Measurements from ENCODE around the gene GIPC3.
A peak's percentile ranks its signal among the peaks of the same experiment; 100 is the strongest.

GIPC3 gene, protein sequence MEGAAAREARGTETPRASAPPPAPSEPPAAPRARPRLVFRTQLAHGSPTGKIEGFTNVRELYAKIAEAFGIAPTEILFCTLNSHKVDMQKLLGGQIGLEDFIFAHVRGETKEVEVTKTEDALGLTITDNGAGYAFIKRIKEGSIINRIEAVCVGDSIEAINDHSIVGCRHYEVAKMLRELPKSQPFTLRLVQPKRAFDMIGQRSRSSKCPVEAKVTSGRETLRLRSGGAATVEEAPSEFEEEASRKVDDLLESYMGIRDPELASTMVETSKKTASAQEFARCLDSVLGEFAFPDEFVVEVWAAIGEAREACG

DNA sequence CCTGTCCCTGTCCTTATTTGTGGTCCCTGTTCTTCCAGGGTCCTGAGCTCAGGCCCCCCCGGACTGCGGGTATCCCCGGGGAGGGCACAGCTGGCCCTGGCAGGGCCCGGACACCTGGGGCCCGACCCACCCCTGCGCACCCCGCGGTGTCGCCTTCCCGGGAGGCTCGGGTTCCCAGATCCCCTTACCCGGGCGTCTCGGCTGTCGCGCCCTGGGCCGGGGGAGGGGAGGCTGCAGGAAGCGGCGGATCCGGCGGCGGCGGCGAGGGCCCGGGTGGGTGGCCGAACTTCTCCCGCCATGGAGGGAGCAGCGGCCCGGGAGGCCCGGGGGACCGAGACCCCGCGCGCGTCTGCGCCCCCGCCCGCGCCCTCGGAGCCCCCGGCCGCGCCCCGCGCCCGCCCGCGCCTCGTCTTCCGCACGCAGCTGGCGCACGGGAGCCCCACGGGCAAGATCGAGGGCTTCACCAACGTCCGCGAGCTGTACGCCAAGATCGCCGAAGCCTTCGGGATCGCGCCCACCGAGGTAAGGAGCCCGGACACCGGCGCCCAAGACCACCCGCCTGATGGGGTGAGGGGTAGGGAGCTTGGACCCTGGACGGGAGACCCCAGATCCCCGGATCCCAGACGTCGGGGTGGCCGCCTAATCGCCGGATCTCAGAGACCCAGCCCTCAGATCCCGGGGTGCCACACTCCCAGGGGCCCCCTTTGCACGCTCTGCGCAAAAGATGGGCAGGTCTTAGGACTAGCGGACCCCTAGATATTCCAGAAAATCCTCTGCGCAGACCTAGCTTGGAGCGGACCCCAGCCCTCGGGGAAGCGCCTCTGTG, at the start of gene GIPC3:
GIPC3 (plus strand) TSS at position 178 of the 826 bp plus-strand sequence; CDS start at position 298, 120 bp downstream.
- DNase-seq = no peak

DNA sequence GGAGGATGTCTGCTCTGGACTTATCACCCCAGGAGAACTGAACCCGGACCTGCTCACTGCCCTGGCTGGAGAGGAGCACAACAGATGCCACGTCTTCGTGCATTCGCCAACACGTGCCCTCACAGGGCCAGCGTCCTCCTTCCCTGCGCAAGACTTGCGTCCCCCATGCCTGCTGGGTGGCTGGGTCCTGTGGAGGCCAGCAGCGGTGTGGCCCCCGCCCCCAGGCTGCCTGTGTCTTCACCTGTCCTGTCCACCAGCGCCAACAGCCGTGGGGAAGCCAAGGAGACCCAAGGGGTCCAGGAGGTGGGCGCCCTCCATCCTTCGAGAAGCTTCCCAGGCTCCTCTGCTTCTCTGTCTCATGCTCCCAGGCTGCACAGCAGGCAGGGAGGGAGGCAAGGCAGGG, 49.7 kb upstream of the GIPC3 start:
- no peak for DNase-seq

DNA sequence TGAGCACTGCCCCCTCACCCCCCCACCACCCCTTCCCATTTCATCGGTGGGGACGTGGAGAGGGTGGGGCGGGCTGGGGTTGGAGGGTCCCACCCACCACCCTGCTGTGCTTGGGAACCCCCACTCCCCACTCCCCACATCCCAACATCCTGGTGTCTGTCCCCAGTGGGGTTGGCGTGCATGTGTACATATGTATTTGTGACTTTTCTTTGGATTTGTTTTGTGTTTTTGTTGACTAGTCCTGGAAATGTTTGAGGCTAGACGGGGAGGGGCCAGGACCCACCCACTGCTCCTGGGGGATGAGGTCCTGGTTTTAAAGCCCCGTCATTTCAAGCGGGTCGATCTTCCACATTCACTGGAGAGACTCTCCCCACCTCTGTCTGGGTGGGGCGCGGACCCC, 49.3 kb upstream of the GIPC3 start:
- no peak for DNase-seq

DNA sequence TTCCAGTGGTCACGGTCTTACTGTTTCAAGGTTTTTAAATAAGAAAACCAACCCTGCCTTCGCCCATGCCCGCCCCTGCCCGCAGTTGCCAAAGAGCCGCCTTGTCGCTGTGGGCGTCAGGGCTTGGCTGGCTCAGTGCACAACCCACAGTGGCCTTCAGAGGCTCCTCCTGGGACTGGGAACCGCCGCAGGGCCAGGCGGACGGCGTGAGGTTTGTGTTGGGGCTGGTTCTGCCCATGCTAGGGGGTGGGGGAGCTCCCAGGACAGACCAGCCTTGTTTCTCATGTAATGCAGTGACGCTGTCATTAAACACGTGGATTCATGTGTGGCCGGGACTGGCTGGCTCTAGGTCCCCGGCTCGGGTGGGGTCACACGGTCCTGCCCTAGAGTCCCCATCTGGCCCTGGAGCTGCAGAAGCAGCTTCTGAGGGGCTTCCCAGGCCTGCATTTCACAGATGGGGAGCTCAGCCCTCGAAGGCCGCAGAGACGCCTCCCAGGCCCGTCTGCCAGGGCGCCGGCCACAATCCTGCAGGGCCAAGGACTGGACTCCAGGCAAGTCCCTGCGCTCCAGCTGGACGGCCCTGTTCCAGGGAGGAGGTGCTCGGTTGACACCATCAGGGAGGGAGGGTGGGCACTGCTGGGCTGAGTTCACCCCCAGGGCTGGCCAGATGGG, 48.7 kb upstream of the GIPC3 start:
- peak; percentile 62 for DNase-seq

DNA sequence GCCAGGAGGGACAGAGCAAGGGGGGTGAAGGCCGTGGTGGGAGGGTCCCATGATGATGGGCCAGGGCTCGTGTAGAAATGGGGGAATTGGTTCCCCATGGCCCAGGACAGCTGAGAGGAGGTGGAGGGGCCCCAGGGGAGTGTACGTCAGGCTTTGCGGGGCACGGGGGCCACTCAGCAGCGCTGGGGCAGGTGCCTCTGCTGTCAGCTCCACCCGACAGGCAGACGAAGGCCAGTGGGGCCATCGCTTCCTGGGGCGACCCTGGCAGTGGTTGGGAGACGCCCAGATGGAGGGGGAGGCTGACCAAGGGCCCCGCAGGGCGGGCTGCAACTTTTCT, 48.2 kb upstream of the GIPC3 start:
- no peak for DNase-seq

DNA sequence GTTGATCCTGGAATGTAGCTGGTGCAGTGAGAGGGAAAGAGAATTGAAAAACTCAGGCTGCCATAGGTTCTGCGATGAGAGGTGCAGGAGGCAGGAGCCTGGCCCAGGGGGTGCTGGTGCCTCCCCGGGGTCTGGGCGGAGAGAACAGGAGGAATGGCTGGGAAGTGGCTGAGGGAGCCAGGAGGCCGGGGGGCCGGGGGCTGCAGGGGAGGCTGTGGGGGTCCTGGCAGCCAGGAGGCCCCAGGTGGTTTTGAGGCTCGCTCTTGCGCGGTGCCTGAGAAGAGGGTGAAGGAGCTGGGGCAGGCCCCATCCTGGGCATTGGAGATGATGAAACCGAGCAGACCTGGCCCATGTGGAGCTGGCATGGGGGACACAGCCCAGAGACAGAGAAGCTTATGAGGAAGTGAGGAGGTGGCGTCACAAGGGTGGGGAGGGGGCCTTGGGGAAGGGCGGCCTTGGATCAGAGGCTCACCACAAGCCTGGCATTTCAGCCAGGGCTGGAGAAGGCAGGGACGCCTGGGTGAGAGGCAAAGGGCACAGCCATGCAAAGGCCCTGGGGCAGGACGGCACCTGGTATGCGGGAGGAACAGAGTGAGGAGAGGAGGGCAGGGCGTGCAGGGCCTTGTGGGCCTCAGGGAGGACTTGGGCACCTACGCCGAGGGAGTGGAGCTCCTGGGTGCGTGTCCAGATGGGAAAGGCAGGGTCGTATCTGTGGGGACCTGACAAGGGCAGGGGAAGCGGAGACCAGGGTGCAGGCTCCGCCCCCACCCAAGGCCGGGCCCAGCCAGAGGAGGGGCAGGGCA, 47.6 kb upstream of the GIPC3 start:
- DNase-seq = no peak

DNA sequence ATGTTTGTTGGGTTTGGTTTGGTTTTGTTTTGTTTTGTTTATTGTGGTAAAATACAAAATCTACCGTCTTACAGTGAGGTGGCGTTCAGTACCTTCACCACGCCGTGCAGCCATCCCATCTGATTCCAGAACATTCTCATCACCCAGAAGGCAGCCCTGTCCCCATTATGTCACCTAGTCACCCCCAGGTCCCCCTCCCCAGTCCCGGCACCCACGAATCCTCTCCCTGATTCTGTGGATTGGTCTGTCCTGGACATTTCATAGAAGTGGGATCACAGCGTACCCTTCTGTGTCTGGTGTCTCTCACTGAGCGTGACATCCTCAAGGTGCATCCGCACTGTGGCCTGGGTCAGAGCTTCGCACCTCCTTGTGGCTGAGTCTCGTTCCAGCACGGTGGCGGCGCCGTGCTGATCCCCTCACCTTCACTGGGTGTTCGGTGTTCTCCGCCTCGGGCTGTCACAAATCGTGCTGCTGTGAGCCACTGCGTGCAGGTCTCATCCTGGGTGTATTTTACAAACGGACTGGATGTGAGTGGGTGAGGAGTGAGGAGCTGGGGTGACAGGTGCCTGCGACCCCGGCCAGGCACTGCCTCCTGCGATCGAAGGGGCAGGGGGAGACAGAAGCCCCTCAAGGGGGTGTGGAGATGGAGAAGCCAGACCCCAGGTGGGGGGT, 46.9 kb upstream of the GIPC3 start:
- DNase-seq = no peak

DNA sequence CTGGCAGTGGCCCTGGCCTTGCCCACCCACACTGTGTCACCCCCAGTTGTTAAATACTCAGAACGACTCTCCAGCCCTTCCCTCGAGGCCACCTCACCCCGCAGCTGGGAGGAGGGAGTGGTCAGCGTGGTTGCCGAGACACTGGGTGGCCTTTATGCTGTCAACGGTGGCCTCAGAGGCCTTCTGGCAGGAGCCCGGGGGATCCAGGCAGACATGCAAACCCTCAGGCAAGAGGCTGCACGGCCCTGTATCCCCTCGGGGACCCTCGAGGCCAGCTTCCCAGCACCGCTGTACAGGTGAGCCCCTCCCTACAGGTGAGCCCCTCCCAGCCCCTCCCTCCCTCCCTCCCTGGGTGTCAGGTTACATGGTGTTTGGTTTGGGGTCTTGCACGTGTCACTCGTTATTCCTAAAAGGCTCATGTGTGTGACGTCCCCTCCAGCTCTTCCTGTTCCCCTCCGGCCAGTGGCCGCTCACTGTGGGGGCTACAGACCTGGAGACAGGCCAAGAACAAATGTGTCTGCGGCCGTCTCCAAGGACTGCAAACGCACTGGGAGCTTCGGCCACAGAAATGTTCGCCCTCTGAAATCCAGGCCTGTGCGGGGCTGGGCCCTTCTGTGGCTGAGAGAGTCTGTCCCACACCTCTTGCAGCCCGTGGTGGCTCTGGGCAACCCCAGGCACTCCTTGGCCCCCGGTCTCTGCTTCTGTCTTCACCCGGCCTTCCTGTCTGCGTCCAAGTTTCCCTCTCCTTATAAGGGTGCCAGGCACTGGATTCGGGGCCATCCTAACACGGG, 46.1 kb upstream of the GIPC3 start, which contains the start of gene TEKTIP1:
TEKTIP1 (plus strand) TSS at position 210 of the 791 bp plus-strand sequence; CDS start at position 214, 4 bp downstream.
- peak; percentile 63 for DNase-seq

DNA sequence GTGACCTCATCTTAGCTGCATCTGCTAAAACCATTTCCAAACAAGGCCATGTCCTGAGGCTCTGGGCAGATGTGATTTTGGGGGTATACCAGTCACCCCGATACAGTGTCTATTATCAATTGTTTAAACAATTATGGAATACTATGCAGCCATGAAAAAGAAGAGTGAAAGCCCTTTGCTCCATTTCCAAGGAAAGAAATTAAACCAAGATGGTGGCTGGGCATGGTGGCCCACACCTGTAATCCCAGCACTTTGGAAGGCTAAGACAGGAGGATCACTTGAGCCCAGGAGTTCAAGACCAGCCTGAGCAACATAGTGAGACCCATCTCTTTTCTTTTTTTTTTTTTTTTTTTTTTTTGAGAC, 45.5 kb upstream of the GIPC3 start:
- no peak for DNase-seq

DNA sequence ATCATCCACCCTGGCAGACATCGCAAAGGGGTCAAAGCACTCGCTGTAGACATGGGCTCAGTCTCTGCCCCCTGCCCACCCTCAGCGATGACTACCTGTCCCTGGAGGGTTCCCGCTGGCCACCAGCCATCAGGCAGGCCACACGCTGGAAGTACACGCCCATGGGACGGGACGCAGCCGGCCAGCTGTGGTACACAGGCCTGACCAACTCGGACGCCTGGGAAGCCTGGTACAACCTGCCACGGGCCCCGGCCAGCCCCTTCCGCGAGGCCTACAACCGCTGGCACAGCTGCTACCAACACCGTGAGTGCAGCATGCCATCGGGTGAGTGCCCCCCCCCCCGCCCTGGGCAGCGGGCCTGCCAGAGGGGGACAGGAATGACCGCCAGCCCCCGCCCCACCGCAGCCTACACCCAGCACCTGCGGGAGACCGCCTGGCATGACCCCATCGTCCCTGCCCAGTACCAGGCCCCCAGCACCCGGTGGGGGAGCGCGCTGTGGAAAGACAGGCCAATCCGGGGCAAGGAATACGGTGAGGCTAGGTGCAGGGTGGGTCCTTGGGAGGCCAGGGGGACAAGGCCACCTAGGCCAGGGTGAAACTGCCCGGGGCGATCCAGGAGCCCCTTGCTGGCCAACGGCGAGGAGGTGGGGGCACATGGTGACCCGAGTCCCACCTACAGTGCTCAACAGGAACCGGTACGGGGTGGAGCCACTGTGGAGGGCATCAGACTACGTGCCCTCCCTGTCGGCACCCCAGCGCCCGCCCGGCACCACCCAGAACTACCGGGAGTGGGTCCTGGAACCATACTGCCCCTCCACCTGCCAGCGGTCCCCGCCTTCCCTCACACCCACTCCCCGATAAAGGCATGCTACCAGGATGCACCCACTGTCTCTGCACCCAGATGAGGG, 41.9 kb upstream of the GIPC3 start:
- no peak for DNase-seq

DNA sequence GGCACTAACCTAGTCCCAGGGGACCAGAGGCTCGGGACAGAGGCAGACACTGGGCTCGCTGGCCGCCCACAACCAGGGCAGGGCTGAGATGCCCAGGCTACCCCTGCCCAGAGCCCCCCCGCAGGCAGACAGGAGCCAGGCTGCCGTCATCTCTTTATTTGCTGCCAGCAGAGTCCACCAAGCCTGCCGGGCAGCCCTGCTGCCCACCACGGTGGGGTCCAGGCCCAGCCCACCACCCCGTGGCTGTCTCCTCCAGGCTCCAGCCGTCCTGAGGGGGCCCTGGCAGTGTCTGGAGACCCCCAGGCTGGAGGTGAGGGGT, 41.3 kb upstream of the GIPC3 start:
- no peak for DNase-seq

DNA sequence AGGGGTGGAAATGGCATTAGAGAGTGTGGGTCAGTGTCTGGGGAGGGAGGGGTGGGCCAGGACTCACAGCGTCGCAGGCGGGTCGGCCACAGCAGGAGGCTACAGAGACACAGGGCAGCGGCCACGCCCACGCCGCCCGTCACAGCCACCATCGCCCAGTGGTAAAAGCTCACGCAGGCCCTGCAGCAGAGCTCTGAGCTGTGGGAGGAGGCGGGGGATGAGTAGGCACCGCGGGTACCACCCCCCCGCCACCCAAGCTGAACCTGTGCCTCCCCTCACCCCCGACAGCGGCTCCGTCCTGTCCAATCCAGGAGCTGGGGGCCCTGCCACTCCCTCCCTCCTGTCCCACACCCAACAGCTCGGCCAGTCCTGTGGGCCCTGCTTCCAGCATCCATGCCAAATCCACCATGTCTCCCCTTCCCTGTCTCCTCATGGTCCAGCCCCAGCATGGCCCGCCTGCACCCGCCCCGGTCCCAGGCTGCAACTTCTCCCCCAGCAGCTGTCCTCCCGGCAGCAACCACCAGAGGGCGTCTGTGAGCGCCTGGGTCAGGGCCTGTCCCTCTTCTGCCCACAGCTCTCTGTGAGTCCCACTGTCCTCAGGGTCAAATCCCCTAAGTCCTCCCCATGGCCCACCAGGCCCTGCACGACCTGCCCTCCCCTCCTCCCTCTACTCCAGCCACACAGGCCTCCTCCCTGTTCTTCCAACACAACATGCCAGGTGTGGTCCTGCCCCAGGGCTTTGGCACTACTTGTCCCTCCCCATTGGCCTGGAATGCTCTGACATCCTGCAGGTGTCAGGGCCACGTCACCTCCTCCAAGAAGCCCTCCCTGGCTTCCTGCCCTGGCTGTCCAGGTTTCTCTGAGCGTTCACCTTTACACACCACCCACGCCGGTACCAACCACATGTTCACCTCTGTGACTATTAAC, 40.3 kb upstream of the GIPC3 start:
- peak; percentile 93 for DNase-seq

DNA sequence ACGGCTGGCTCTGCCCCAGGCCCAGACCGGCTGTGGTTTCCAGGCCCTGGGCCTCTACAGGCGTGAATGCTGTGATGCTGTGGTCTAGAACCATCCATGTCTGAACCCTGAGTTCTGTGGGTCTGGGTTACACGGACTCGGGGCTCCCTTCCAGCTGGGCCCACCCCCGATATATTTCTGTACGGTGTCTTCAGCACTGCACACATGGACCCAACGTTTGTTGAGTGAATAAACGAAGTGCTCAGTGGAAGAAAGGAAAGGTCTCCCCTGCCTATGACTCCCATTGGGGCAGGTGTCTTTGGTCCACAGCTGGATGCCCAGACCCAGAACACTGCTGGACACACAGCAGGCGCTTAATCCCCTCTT, 39.6 kb upstream of the GIPC3 start:
- DNase-seq = no peak

DNA sequence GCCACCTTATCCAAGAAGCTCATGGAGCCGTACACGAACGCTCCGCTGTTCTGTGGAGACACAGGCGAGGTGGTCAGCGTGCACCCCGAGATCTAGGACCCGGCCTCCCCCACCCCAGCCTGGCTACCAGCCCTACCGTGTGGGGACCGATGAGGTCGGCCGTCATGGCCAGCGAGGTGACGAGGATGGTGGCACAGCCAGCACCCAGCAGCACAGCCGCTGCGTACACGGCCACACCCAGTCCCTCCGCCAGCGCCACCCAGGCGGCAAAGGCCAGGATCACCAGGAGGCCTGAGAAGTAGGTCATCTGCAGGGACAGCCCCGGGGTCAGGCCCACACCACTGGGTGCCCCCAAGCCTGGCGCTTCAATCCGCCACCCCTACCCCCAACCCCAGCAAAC, 39.2 kb upstream of the GIPC3 start:
- DNase-seq = no peak

DNA sequence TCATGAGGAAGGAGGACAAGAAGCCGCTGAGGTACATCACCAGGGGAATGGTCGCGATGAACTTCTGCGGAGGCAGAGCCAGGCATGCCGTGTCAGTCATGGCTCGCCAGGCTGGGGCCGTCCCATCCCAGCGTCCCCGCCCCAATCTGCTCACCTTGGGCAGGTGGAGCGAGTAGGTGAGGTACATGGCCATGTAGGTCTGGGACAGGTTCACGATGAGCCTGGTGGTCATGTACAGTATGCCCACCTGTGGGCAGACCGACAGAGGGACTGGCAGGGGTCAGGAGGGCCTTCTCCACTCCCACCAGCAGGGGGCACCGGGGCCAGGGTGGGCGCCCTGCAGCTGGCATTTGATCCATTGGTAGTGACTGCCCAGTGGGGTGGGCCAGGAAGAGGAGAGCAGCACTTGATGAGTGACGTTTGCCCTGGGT, 38.0 kb upstream of the GIPC3 start:
- DNase-seq = peak; percentile 78

DNA sequence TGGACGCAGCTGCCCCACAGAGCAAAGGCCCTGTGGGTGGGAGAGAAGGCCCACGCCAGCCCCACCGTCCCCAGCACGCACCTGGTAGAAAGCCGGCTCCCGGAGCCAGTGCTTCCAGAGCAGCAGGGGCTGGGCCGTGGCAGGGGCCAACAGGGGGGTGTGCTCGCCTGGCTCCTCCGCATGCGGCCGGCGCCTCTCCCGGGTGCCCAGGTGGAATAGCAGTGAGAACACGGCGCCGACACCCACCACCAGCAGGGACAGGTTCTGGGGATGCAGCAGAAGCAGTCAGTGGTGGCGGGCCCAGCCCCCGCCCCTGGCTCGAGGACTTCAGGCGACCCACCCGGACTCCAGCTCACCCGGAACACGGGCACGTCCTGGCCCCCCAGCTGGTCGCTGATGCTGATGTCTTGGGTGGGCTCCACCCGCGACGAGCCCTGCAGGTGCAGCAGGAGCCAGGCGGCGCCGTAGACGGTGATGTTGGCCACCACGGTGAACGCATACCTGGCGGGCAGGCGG, 37.5 kb upstream of the GIPC3 start:
- DNase-seq = no peak

DNA sequence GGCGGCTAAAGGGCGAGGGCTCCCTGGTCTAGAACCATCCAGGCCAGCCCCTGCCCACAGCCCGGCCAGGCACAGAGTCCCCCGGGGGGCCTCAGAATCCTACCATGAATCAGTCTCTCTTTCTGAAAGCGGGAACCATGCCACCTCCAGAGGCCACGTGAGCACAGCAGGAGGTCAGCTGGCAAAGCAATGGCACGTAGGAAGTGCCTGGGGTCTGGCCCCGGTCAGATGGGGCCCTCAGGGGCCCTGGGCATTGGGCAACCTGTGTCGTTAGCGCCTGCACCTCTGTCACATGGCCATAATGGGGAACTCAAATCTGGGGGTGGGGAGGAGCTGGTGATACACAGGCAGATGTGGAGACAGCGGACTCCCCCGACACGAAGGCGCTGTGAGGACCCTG, 36.7 kb upstream of the GIPC3 start:
- no peak for DNase-seq

DNA sequence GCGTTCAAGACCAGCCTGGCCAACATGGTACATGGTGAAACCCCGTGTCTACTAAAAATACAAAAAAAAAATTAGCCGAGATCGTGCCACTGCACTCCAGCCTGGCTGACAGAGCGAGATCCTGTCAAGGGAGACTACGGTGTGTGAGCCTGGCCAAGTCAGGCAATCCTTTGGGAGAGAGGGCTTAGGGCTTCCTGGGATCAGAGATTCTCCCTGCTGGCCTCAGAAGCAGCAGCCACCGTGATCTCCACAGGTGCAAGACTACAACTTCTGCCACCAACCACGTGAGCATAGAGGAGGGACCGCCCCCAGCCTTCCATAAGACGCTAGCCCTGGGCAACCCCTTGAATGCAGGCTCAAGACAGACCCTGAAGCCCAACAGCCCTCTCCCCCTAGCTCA, 35.5 kb upstream of the GIPC3 start:
- DNase-seq = no peak
